Fibroblast of lung (primary cell): ENCODE measurements around the gene C21orf91. TPM values are rescaled to one million over a fixed set of nuclear protein-coding genes. Genes with fewer than 3 reads are reported as not detected.

Source experiments
- DNase-seq, 2 donors: peaks; one replicate each; pipeline versions ENCODE4 v3.0.0 to v3.0.0-alpha.2; 2010; ENCODE audit warnings: low read depth in 2 of 2
- H2AFZ ChIP-seq: 2 replicates; pipeline ENCODE4 v1.5.1; 2012; ENCODE audit warnings: low read length, control low read depth, inconsistent platforms
- H3K27ac ChIP-seq: 2 replicates; pipeline ENCODE4 v1.5.1; 2011; ENCODE audit warnings: low read length, control low read depth; ENCODE audit not compliant: insufficient read depth
- H3K27me3 ChIP-seq: 2 replicates; pipeline ENCODE4 v1.5.1; 2011; ENCODE audit warnings: mild to moderate bottlenecking, low read length; ENCODE audit not compliant: control insufficient read depth, insufficient read depth
- H3K36me3 ChIP-seq: 2 replicates; pipeline ENCODE4 v1.5.1; 2011; ENCODE audit warnings: low read length; ENCODE audit not compliant: control insufficient read depth, insufficient read depth
- H3K4me1 ChIP-seq: 2 replicates; pipeline ENCODE4 v1.5.1; 2011; ENCODE audit warnings: low read length; ENCODE audit not compliant: control insufficient read depth, insufficient read depth; ENCODE audit errors: extremely low read depth
- H3K4me2 ChIP-seq: 2 replicates; pipeline ENCODE4 v1.5.1; 2011; ENCODE audit warnings: low read length, control low read depth; ENCODE audit not compliant: insufficient read depth; ENCODE audit errors: extremely low read depth
- H3K4me3 ChIP-seq, 4 experiments: fragments of 200-600 bp in 1 of 4; sonication (generic) in 1 of 4; replicated peaks in 1 of 4; 2 replicates each; pipeline ENCODE4 v1.5.1; 2011 to 2016; ENCODE audit warnings: low read length in 4 of 4, low read depth in 3 of 4, mild to moderate bottlenecking in 3 of 4, control low read depth in 2 of 4, inconsistent platforms in 1 of 4, mixed read lengths in 1 of 4; ENCODE audit not compliant: insufficient read depth in 1 of 4; ENCODE audit errors: control extremely low read depth in 1 of 4
- H3K79me2 ChIP-seq: 2 replicates; pipeline ENCODE4 v1.5.1; 2012; ENCODE audit warnings: mild to moderate bottlenecking, low read length, inconsistent platforms; ENCODE audit not compliant: control insufficient read depth, insufficient read depth
- H3K9ac ChIP-seq: 2 replicates; pipeline ENCODE4 v1.5.1; 2011; ENCODE audit warnings: mild to moderate bottlenecking, low read length, control low read depth; ENCODE audit not compliant: insufficient read depth
- H3K9me3 ChIP-seq: 2 replicates; pipeline ENCODE4 v1.5.1; 2012; ENCODE audit warnings: low read depth, low read length; ENCODE audit not compliant: control insufficient read depth, insufficient read depth
- H4K20me1 ChIP-seq: 2 replicates; pipeline ENCODE4 v1.5.1; 2011; ENCODE audit warnings: low read length; ENCODE audit not compliant: control insufficient read depth, insufficient read depth; ENCODE audit errors: extremely low read depth
- EZH2 ChIP-seq: IDR thresholded peaks from 2 replicates; pipeline ENCODE4 v1.5.1; 2012; ENCODE audit warnings: low read length, control low read depth, mild to moderate bottlenecking; ENCODE audit errors: missing control alignments
- polyA plus RNA-seq, 2 donors: library from polyadenylated mRNA; depleted of rRNA in 1 of 2; stranded (reverse) in 1 of 2; unstranded in 1 of 2; fragments of >200 nt; gene quantifications; 2 replicates each; pipeline ENCODE4 v1.2.1, GENCODE V29; 2011 to 2012; ENCODE audit warnings: missing spikeins in 1 of 2
- total RNA-seq: library from RNA; depleted of rRNA; stranded (reverse); fragments of >200 nt; gene quantifications from 2 replicates; pipeline ENCODE4 v1.2.1, GENCODE V29; 2014
- TF ChIP-seq, protein P1 (sequence below), 2 donors: IDR thresholded peaks in 1 of 2; conservative IDR thresholded peaks in 1 of 2; 1 replicate in 1 of 2; 2 replicates in 1 of 2; pipeline ENCODE4 v1.5.1; 2011 to 2012; ENCODE audit warnings: low read length in 2 of 2, control low read depth in 1 of 2, inconsistent platforms in 1 of 2, low read depth in 1 of 2, mild to moderate bottlenecking in 1 of 2

Gene C21orf91
- total and polyA plus RNA-seq, 2 donors (not counting 1 experiment from before 2014, with no cell fraction given): 11.0 to 13.9 TPM

DNA sequence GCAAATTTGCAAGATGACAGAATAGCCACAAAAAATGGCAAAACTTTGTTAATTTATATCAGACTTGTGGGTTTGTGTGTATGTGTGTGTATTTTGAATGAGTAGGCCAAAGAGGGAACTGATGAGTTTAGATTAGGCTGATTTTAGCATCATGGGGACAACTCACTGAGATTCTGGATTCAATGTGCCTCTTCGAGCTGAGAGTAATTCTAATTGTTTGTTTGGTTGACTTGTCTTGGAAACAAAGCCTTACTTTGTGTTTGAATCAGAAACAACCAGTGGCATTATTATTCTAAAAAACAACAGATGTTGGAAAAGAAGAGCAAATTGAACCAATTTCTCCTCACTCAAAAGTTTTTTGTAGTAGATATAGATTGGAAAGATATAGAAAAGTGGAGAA, 40.5 kb upstream of the C21orf91 start:
- no peak for TF ChIP-seq EZH2
- TF ChIP-seq, protein P1, sequence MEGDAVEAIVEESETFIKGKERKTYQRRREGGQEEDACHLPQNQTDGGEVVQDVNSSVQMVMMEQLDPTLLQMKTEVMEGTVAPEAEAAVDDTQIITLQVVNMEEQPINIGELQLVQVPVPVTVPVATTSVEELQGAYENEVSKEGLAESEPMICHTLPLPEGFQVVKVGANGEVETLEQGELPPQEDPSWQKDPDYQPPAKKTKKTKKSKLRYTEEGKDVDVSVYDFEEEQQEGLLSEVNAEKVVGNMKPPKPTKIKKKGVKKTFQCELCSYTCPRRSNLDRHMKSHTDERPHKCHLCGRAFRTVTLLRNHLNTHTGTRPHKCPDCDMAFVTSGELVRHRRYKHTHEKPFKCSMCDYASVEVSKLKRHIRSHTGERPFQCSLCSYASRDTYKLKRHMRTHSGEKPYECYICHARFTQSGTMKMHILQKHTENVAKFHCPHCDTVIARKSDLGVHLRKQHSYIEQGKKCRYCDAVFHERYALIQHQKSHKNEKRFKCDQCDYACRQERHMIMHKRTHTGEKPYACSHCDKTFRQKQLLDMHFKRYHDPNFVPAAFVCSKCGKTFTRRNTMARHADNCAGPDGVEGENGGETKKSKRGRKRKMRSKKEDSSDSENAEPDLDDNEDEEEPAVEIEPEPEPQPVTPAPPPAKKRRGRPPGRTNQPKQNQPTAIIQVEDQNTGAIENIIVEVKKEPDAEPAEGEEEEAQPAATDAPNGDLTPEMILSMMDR (conservative IDR thresholded peaks at IDR 0.05 in 1 of 2, IDR thresholded peaks at IDR 0.05 in 1 of 2; ENCODE audit: low read depth in 1 of 2, low read length in 2 of 2): no peak
- no peaks in the 10 kb centered on the region for H4K20me1 ChIP-seq
- no peaks in the 10 kb centered on the region for H3K9me3 ChIP-seq
- no peak overlapping the region for H3K4me2 ChIP-seq
- H3K9ac ChIP-seq: no peak overlapping the region
- no peak overlapping the region for H2AFZ ChIP-seq
- H3K4me3 ChIP-seq: no peak overlapping the region
- no peaks in the 10 kb centered on the region for H3K79me2 ChIP-seq
- no peaks in the 10 kb centered on the region for H3K4me1 ChIP-seq
- no peaks in the 10 kb centered on the region for H3K27me3 ChIP-seq
- no peaks in the 10 kb centered on the region for H3K36me3 ChIP-seq
- DNase-seq: no peak
- H3K27ac ChIP-seq: no peak overlapping the region

DNA sequence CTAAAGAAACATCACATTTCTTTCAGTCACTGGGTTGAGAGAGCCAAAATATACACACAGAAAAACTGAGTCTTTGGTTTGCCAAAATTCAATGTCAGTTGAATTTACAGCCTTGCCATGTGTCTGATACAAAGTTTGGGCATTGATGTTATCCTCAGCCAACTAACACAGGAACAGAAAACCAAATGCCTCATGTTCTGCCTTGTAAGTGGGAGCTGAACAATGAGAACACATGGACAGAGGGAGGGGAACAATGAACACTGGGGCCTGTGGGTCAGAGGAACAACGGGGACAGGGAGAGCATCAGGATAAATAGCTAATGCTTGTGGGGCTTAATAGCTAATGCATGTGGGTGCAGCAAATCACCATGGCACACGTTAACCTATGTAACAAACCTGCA, 39.6 kb upstream of the C21orf91 start:
- H3K9ac ChIP-seq: no peak overlapping the region
- H3K36me3 ChIP-seq: no peaks in the 10 kb centered on the region
- H3K27me3 ChIP-seq: no peaks in the 10 kb centered on the region
- H3K4me3 ChIP-seq: no peak overlapping the region
- H2AFZ ChIP-seq: no peak overlapping the region
- no peak overlapping the region for H3K4me2 ChIP-seq
- no peaks in the 10 kb centered on the region for H3K4me1 ChIP-seq
- no peaks in the 10 kb centered on the region for H3K9me3 ChIP-seq
- no peaks in the 10 kb centered on the region for H3K79me2 ChIP-seq
- DNase-seq: no peak
- H3K27ac ChIP-seq: no peak overlapping the region
- TF ChIP-seq, protein P1 (conservative IDR thresholded peaks at IDR 0.05 in 1 of 2, IDR thresholded peaks at IDR 0.05 in 1 of 2; ENCODE audit: low read depth in 1 of 2, low read length in 2 of 2): no peak
- no peak for TF ChIP-seq EZH2
- H4K20me1 ChIP-seq: no peaks in the 10 kb centered on the region

DNA sequence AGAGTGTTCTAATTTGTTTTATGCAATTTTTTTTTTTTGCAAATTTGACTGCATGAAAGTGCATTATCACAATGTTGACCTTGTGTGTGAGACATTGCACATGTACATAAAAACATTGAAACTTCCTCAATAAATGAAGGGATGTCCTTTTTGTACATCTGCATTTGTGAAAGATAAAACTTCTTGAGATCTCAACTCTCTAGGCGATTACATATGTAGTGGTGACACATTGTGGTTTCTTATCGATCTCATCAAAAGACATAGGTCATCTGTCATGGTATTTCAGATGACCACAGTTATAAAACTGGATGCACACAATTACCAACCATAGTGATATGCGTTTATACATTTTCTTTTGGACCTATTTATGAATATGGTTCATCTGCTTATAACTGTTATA, 35.6 kb upstream of the C21orf91 start:
- Histone ChIP-seq H3K4me2 (no peak overlapping the region), H3K27ac (no peak overlapping the region), H4K20me1 (no peaks in the 10 kb centered on the region), H3K9me3 (no peaks in the 10 kb centered on the region), H2AFZ (no peak overlapping the region), H3K36me3 (no peaks in the 10 kb centered on the region), H3K4me1 (no peaks in the 10 kb centered on the region), H3K4me3 (no peak overlapping the region), H3K9ac (no peak overlapping the region), H3K79me2 (no peaks in the 10 kb centered on the region), H3K27me3 (no peaks in the 10 kb centered on the region)
- no peak for DNase-seq
- no peak for TF ChIP-seq EZH2
- TF ChIP-seq, protein P1 (conservative IDR thresholded peaks at IDR 0.05 in 1 of 2, IDR thresholded peaks at IDR 0.05 in 1 of 2; ENCODE audit: low read depth in 1 of 2, low read length in 2 of 2): no peak
